ENCODE measurements around the gene SEPHS1.

Gene SEPHS1, protein sequence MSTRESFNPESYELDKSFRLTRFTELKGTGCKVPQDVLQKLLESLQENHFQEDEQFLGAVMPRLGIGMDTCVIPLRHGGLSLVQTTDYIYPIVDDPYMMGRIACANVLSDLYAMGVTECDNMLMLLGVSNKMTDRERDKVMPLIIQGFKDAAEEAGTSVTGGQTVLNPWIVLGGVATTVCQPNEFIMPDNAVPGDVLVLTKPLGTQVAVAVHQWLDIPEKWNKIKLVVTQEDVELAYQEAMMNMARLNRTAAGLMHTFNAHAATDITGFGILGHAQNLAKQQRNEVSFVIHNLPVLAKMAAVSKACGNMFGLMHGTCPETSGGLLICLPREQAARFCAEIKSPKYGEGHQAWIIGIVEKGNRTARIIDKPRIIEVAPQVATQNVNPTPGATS

DNA sequence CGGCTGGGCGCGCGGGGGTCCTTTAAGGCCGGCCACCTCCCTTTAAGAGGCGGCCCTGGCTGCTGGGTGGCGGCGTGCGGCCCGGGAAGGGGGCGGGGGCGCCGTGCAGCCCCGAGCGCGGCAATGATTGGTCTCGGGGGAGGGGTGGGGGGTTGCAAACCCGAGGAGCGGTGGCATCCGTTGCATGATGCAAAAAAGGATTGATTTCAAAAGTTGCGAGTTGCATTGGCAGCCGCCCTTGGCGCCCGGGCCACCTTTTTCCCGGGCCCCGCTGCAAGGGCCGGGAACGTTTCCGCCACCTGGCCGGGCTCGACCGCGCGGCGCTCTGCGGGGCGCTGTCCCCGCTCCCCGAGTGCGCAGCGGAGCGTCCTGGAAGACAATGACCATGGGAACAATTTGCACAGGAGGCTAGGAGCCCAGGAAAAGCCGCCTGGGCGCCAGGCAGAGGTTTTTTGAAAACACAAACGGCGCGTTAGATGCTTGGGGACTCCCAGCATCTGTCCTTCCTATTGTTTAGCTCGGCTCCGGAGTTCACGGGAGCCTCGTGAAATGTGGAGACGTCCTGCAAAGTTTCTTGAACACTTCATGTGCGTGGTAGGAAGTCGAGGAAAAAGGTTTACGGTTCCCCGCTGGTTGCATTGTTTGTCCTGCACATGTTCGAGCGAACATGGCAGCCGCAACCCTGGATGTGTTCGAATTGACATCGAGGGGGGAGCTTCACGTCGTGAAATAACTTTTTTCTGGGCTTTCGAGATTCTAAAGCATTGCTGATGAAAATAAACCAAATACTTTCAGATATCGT is at the start of gene SEPHS1:
SEPHS1 (minus strand) TSS at position 78 of the 802 bp plus-strand sequence. CDS start 3,343 bp downstream, outside the sequence.
- DNase-seq (ENCODE audit: low spot score): peak; percentile 94
- in situ Hi-C loops (cut with MboI; ENCODE audit: low pct_unique_long_range_greater_than_20kb, low sequenced_read_pairs, unreplicated experiment): no loop called here
- TF ChIP-seq CTCF (IDR thresholded peaks at IDR 0.05; ENCODE audit: extremely low read depth, insufficient read depth, missing control alignments): peak; percentile 23

DNA sequence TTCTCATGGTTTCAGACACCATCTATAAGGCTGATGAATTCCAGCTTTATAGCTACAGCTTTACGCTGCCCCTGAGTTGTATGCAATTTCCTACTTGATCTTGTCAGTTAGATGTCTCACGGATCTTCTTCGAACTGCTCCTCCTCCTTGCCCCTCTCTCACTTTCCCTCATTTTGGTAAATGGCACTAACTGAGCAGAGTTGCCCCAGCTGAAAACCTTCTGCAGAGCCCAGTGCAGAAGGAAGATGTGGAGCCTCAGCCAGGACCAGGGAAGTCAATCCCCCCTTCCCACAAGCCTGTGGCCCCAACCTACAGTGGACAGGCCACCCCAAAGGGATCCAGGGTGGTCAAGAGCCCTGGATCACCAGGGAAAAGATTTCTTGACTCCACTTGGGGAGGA is 49.0 kb upstream of the SEPHS1 start:
- no peak for TF ChIP-seq CTCF (IDR thresholded peaks at IDR 0.05; ENCODE audit: extremely low read depth, insufficient read depth, missing control alignments)
- DNase-seq (ENCODE audit: low spot score): no peak
- in situ Hi-C loops (cut with MboI; ENCODE audit: low pct_unique_long_range_greater_than_20kb, low sequenced_read_pairs, unreplicated experiment): no loop called here

DNA sequence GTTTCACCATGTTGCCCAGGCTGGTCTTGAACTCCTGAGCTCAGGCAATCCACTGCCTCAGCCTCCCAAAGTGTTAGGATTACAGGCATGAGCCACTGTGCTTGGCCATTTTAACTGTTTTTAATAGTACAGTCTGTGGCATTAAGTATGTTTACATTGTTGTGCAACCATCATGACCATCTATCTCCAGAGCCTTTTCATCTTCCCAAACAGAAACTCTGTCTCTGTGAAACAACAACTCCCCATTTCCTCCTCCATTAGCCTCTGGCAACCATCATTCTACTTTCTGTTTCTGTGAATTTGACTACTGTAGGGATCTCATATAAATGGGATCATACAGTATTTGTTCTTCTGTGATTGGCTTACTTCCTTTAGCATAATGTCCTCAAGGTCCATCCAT is 48.3 kb upstream of the SEPHS1 start:
- in situ Hi-C loops (cut with MboI; ENCODE audit: low pct_unique_long_range_greater_than_20kb, low sequenced_read_pairs, unreplicated experiment): no loop called here
- TF ChIP-seq CTCF (IDR thresholded peaks at IDR 0.05; ENCODE audit: extremely low read depth, insufficient read depth, missing control alignments): no peak
- no peak for DNase-seq (ENCODE audit: low spot score)

DNA sequence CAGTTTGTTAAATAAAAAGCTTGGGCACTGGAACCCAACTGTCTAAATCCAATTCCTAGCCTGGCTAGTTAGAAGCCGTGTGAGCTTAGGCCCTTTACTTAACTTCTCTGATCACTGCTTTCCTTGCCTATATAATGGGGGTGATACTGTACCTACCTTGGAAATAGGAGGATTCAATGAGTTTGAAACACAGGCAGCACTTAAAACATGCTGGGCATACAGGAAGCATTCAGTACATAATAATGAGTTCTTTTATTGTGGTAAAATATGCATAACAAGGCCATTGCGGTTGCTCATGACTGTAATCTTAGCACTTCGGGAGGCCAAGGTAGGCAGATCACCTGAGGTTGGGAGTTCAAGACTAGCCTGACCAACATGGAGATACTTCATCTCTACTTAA is 47.4 kb upstream of the SEPHS1 start:
- DNase-seq (ENCODE audit: low spot score): no peak
- TF ChIP-seq CTCF (IDR thresholded peaks at IDR 0.05; ENCODE audit: extremely low read depth, insufficient read depth, missing control alignments): no peak
- in situ Hi-C loops (cut with MboI; ENCODE audit: low pct_unique_long_range_greater_than_20kb, low sequenced_read_pairs, unreplicated experiment): no loop called here

- no peak for TF ChIP-seq CTCF (IDR thresholded peaks at IDR 0.05; ENCODE audit: extremely low read depth, insufficient read depth, missing control alignments)
- in situ Hi-C loops (cut with MboI; ENCODE audit: low pct_unique_long_range_greater_than_20kb, low sequenced_read_pairs, unreplicated experiment): no loop called here
- no peak for DNase-seq (ENCODE audit: low spot score)
These were observed 45.5 kb upstream of the SEPHS1 start for GRCh38 chr10:13393640-13394039.

DNA sequence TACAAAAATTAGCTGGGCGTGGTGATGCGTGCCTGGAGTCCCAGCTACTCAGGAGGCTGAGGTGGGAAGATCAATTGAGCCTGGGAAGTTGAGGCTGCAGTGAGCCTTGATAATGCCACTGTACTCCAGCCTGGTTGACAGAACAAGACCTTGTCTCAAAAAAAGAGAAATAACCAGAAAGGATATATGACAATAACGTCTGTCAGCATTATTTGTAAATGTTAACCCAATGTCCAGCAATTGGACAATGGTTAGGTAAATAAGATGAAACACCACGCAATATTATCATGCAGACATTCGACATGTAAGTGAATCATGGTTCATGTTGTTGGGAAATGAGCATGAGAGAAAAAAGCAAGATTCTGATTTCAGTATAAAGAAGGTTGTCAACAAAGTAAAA is 44.6 kb upstream of the SEPHS1 start:
- in situ Hi-C loops (cut with MboI; ENCODE audit: low pct_unique_long_range_greater_than_20kb, low sequenced_read_pairs, unreplicated experiment): no loop called here
- no peak for TF ChIP-seq CTCF (IDR thresholded peaks at IDR 0.05; ENCODE audit: extremely low read depth, insufficient read depth, missing control alignments)
- no peak for DNase-seq (ENCODE audit: low spot score)
